ENCODE measurements around the gene TMEM258.
A peak's percentile ranks its signal among the peaks of the same experiment; 100 is the strongest.

Gene TMEM258

GRCh38 chr11:61814958-61815789 is 22.8 kb upstream of the TMEM258 start:
- Histone ChIP-seq H3K4me1 (peaks cover 13% of the 10 kb centered on the region), H3K9me3 (no peaks in the 10 kb centered on the region), H3K4me3 (peak overlapping the region; percentile 64), H3K27me3 (ENCODE audit: low read depth) (no peaks in the 10 kb centered on the region), H3K36me3 (replicated peaks) (peaks cover 34% of the 10 kb centered on the region)
- peak; percentile 93 to 97 for DNase-seq (ENCODE audit: low spot score in 2 of 2)
- in situ Hi-C loops (cut with MboI; ENCODE audit: low sequenced_read_pairs), result no loop called here

- peak; percentile 32 to 57 for DNase-seq (ENCODE audit: low spot score in 2 of 2)
- Histone ChIP-seq H3K9me3 (no peaks in the 10 kb centered on the region), H3K4me3 (peak overlapping the region; percentile 64), H3K4me1 (peaks cover 13% of the 10 kb centered on the region), H3K36me3 (replicated peaks) (peaks cover 41% of the 10 kb centered on the region), H3K27me3 (ENCODE audit: low read depth) (no peaks in the 10 kb centered on the region)
- in situ Hi-C loops (cut with MboI; ENCODE audit: low sequenced_read_pairs), result no loop called here
These were observed 22.0 kb upstream of the TMEM258 start for GRCh38 chr11:61814247-61814957.

GRCh38 chr11:61812736-61813411 is 20.5 kb upstream of the TMEM258 start:
- Histone ChIP-seq H3K36me3 (replicated peaks) (peaks cover 57% of the 10 kb centered on the region), H3K27me3 (ENCODE audit: low read depth) (no peaks in the 10 kb centered on the region), H3K4me1 (peaks cover 13% of the 10 kb centered on the region), H3K9me3 (no peaks in the 10 kb centered on the region), H3K4me3 (no peak overlapping the region)
- no peak for DNase-seq (ENCODE audit: low spot score in 2 of 2)
- in situ Hi-C loops (cut with MboI; ENCODE audit: low sequenced_read_pairs), result no loop called here

GRCh38 chr11:61811831-61812230 is 19.4 kb upstream of the TMEM258 start:
- H3K4me3 ChIP-seq, result no peak overlapping the region
- H3K4me1 ChIP-seq, result peaks cover 7% of the 10 kb centered on the region
- H3K9me3 ChIP-seq, result no peaks in the 10 kb centered on the region
- no peaks in the 10 kb centered on the region for H3K27me3 ChIP-seq (ENCODE audit: low read depth)
- DNase-seq (ENCODE audit: low spot score in 2 of 2), result no peak
- in situ Hi-C loops (cut with MboI; ENCODE audit: low sequenced_read_pairs), result no loop called here
- H3K36me3 ChIP-seq (replicated peaks), result peaks cover 67% of the 10 kb centered on the region

- Histone ChIP-seq H3K4me3 (no peak overlapping the region), H3K9me3 (no peaks in the 10 kb centered on the region), H3K4me1 (peaks cover 7% of the 10 kb centered on the region), H3K27me3 (ENCODE audit: low read depth) (no peaks in the 10 kb centered on the region), H3K36me3 (replicated peaks) (peaks cover 76% of the 10 kb centered on the region)
- no peak for DNase-seq (ENCODE audit: low spot score in 2 of 2)
- in situ Hi-C loops (cut with MboI; ENCODE audit: low sequenced_read_pairs), result no loop called here
These were observed 18.3 kb upstream of the TMEM258 start for GRCh38 chr11:61810671-61811175.

GRCh38 chr11:61806785-61807184 is 14.4 kb upstream of the TMEM258 start:
- H3K27me3 ChIP-seq (ENCODE audit: low read depth), result no peaks in the 10 kb centered on the region
- peaks cover 98% of the 10 kb centered on the region for H3K36me3 ChIP-seq (replicated peaks)
- H3K9me3 ChIP-seq, result no peaks in the 10 kb centered on the region
- H3K4me1 ChIP-seq, result no peaks in the 10 kb centered on the region
- in situ Hi-C loops (cut with MboI; ENCODE audit: low sequenced_read_pairs), result no loop called here
- no peak for DNase-seq (ENCODE audit: low spot score in 2 of 2)
- no peak overlapping the region for H3K4me3 ChIP-seq

- Histone ChIP-seq H3K36me3 (replicated peaks) (peaks cover 95% of the 10 kb centered on the region), H3K4me1 (no peaks in the 10 kb centered on the region), H3K4me3 (no peak overlapping the region), H3K27me3 (ENCODE audit: low read depth) (no peaks in the 10 kb centered on the region), H3K9me3 (no peaks in the 10 kb centered on the region)
- no peak for DNase-seq (ENCODE audit: low spot score in 2 of 2)
- in situ Hi-C loops (cut with MboI; ENCODE audit: low sequenced_read_pairs), result no loop called here
These were observed 12.7 kb upstream of the TMEM258 start for GRCh38 chr11:61805146-61805545.

GRCh38 chr11:61803889-61804647 is 11.7 kb upstream of the TMEM258 start:
- in situ Hi-C loops (cut with MboI; ENCODE audit: low sequenced_read_pairs), result no loop called here
- DNase-seq (ENCODE audit: low spot score in 2 of 2), result no peak

GRCh38 chr11:61802605-61803004 is 10.2 kb upstream of the TMEM258 start:
- Histone ChIP-seq H3K4me3 (no peak overlapping the region), H3K4me1 (peaks cover under 1% of the 10 kb centered on the region), H3K27me3 (ENCODE audit: low read depth) (no peaks in the 10 kb centered on the region), H3K36me3 (replicated peaks) (peaks cover 78% of the 10 kb centered on the region), H3K9me3 (no peaks in the 10 kb centered on the region)
- DNase-seq (ENCODE audit: low spot score in 2 of 2), result no peak
- in situ Hi-C loops (cut with MboI; ENCODE audit: low sequenced_read_pairs), result no loop called here

More at GRCh38 chr11:61803889-61804647, 11.7 kb upstream of the TMEM258 start:
- H3K36me3 ChIP-seq (replicated peaks), result peaks cover 92% of the 10 kb centered on the region
- H3K27me3 ChIP-seq (ENCODE audit: low read depth), result no peaks in the 10 kb centered on the region
- no peak overlapping the region for H3K4me3 ChIP-seq
- H3K9me3 ChIP-seq, result no peaks in the 10 kb centered on the region
- H3K4me1 ChIP-seq, result no peaks in the 10 kb centered on the region

GRCh38 chr11:61800331-61801281 is 8.2 kb upstream of the TMEM258 start:
- Histone ChIP-seq H3K4me1 (peaks cover 5% of the 10 kb centered on the region), H3K36me3 (replicated peaks) (peaks cover 78% of the 10 kb centered on the region), H3K27me3 (ENCODE audit: low read depth) (no peaks in the 10 kb centered on the region), H3K9me3 (no peaks in the 10 kb centered on the region), H3K4me3 (no peak overlapping the region)
- in situ Hi-C loops (cut with MboI; ENCODE audit: low sequenced_read_pairs), result no loop called here
- no peak for DNase-seq (ENCODE audit: low spot score in 2 of 2)

GRCh38 chr11:61799665-61800284 is 7.4 kb upstream of the TMEM258 start:
- no peaks in the 10 kb centered on the region for H3K9me3 ChIP-seq
- in situ Hi-C loops (cut with MboI; ENCODE audit: low sequenced_read_pairs), result no loop called here
- no peak for DNase-seq (ENCODE audit: low spot score in 2 of 2)
- peaks cover 78% of the 10 kb centered on the region for H3K36me3 ChIP-seq (replicated peaks)
- no peak overlapping the region for H3K4me3 ChIP-seq
- no peaks in the 10 kb centered on the region for H3K27me3 ChIP-seq (ENCODE audit: low read depth)
- H3K4me1 ChIP-seq, result peaks cover 5% of the 10 kb centered on the region

GRCh38 chr11:61797263-61797944 is 5.0 kb upstream of the TMEM258 start:
- H3K27me3 ChIP-seq (ENCODE audit: low read depth), result no peaks in the 10 kb centered on the region
- H3K36me3 ChIP-seq (replicated peaks), result peaks cover 66% of the 10 kb centered on the region
- peak; percentile 76 to 79 for DNase-seq (ENCODE audit: low spot score in 2 of 2)
- H3K4me3 ChIP-seq, result no peak overlapping the region
- no peaks in the 10 kb centered on the region for H3K9me3 ChIP-seq
- H3K4me1 ChIP-seq, result peaks cover 18% of the 10 kb centered on the region
- in situ Hi-C loops (cut with MboI; ENCODE audit: low sequenced_read_pairs), result no loop called here

Data from HAP-1 (cell line).